CD4-positive, alpha-beta T cell treated with Interleukin-2 at 100 ng/mL for 4 hours (primary cell): ENCODE data around the gene AFF1.

Experiments used
- DNase-seq: peaks from one replicate; pipeline ENCODE4 v3.0.0-alpha.2; 2020; ENCODE audit warnings: low spot score

Gene AFF1, protein sequence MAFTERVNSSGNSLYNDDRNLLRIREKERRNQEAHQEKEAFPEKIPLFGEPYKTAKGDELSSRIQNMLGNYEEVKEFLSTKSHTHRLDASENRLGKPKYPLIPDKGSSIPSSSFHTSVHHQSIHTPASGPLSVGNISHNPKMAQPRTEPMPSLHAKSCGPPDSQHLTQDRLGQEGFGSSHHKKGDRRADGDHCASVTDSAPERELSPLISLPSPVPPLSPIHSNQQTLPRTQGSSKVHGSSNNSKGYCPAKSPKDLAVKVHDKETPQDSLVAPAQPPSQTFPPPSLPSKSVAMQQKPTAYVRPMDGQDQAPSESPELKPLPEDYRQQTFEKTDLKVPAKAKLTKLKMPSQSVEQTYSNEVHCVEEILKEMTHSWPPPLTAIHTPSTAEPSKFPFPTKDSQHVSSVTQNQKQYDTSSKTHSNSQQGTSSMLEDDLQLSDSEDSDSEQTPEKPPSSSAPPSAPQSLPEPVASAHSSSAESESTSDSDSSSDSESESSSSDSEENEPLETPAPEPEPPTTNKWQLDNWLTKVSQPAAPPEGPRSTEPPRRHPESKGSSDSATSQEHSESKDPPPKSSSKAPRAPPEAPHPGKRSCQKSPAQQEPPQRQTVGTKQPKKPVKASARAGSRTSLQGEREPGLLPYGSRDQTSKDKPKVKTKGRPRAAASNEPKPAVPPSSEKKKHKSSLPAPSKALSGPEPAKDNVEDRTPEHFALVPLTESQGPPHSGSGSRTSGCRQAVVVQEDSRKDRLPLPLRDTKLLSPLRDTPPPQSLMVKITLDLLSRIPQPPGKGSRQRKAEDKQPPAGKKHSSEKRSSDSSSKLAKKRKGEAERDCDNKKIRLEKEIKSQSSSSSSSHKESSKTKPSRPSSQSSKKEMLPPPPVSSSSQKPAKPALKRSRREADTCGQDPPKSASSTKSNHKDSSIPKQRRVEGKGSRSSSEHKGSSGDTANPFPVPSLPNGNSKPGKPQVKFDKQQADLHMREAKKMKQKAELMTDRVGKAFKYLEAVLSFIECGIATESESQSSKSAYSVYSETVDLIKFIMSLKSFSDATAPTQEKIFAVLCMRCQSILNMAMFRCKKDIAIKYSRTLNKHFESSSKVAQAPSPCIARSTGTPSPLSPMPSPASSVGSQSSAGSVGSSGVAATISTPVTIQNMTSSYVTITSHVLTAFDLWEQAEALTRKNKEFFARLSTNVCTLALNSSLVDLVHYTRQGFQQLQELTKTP

DNA sequence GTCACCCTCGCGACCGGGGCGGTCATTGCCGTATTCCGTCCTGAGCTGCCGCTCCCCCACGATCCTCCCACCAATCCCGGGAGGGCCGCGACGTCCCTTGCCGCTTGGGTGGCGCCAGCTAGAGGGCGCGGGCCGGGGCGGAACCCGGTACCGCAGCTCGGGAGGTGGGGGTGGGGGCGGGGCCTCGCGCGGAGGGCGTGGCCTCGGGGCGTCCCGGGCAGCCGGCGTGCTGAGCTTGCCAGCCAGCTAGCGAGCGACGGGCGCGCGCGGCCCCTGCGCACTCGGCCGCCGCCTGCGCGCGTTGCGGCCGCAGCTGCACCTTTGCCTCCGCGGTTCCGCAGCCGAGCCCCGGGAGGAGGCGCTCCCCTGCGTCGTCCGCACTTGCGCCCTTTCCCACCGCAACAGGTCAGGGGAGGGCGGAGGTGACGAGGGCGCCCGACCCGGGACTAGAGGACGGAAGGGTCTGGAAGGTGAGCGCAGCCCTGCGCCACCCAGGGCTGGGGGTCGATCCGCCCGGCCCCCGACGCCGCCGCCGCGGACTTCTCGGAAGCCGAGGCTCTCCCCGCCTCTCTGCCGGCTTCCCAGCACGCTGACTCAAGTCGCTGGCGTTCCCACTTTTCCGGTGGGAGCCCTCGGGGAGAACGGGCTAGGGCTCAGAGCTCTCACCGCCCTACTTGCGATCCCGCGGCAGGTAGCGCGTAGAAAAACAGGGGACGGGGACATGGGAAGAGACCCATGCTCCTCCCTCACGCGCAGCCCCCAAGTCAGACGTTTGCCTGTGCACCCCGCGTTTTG lies at the start of gene AFF1:
Gene AFF1 (plus strand): TSS at position 241 of the 795 bp plus-strand sequence. CDS start 13,523 bp downstream, outside the sequence.
- peak; percentile 89 for DNase-seq

DNA sequence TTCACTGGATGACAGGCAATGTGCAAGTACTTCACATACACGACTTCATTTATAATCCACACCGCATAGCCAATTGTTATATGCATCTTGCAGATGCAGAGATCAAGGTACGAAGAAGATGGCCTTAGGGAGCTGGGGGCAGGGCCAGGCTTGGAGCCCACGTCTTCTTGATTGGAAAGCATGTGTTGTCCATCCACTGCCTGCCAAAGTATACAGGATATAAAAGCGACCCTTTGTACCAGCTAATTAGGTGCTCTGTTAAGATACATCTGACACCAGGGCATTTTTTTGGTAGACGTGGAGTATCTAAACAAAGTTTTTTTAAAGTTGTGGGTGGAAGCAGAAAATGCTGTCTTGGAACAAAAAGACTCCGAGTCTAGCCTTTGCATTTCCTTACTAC lies 44.0 kb upstream of the AFF1 start:
- no peak for DNase-seq

DNA sequence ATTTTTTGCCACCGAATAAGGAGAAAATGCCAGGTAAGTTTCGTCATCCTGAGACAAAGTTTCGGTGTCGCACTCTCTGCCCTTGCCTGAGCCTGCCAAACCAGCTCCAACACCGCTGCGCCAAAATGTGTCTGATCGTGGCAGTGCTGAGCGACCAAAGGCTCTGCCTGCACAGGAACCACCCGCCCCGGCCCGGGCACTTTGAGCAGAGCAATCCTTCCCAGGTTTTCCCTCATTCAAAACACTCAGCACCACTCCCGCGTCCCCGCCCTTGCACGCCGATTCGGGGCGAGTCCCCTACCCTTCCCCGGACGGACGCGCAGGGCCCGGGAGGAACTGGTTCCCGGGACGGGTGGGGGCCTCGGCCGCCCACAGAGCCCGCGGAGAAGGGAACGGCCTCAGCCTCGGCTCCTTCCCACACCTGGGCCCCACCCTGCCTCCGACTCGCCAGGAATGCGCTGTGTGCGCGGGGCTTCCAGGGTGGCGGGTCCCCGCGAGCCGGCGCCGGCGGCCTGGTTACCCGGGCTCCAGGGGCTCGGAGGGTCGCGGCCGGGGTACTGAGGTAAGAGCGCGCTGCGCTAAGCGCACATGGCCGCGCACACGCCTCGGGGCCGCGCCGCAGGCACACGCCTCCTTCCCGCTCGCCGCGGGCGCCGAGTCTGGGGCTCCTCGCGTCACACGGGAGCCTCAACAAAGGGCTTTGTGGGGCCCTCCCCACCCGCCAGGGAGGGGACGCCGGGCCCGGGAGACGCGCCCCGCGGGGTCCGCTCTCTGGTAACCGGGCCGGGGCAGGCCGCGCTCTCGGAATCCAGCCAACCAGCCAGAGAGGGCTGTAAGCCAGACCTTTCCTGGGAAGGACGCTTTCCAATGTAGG lies 42.8 kb upstream of the AFF1 start, which contains the start of gene C4orf36:
Gene C4orf36 (minus strand): TSS at position 661 of the 874 bp plus-strand sequence. CDS start 902 bp downstream, outside the sequence.
- DNase-seq: peak; percentile 4

DNA sequence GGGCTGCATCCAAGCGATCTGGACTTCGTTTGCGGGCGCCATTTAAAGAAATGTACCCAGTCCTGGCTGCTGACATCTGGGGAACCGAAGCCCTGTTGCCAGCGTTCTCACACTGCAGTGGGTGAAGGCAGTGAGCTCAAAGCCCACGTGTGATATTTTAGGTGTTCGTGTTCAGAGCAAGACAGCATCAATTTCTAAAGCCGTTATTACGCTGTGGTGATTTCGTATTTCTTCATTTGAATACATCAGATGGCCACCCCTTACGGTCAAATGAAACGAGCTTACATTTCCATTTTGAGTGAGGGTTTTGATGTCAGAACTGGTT lies 42.2 kb upstream of the AFF1 start:
- no peak for DNase-seq

DNA sequence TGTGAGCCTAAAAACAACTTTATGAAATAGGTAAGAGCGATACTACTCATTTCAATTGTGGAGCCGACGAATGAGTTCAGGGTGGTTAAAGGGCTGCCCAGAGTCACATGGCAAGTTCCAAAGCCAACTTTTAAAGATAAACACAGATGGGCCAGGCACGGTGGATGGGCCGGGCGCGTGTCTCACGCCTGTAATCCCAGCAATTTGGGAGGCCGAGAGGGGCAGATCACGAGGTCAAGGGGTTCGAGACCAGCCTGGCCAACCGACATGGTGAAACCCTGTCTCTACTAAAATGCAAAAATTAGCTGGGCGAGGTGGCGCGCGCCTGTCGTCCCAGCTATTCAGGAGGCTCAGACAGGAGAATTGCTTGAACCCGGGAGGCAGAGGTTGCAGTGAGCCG lies 41.7 kb upstream of the AFF1 start:
- DNase-seq: no peak

DNA sequence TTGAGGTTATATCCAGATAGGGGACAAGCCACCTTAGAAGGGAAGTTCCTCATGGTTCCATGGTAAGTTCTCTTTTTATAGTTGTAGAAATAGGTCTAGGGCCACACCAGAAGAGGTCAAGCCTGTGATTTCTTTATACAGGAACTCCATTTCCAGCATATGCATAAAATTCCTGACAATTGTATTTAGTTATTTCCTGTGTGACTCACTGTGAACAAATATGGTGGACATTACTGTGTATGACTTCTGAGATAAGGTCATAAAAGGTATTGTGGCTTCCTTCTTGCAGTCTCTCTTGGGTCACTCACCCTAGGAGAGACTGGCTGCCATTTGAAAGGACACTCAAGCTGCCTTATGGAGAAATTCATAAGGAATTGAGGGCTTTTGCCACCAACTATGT lies 40.4 kb upstream of the AFF1 start:
- no peak for DNase-seq

DNA sequence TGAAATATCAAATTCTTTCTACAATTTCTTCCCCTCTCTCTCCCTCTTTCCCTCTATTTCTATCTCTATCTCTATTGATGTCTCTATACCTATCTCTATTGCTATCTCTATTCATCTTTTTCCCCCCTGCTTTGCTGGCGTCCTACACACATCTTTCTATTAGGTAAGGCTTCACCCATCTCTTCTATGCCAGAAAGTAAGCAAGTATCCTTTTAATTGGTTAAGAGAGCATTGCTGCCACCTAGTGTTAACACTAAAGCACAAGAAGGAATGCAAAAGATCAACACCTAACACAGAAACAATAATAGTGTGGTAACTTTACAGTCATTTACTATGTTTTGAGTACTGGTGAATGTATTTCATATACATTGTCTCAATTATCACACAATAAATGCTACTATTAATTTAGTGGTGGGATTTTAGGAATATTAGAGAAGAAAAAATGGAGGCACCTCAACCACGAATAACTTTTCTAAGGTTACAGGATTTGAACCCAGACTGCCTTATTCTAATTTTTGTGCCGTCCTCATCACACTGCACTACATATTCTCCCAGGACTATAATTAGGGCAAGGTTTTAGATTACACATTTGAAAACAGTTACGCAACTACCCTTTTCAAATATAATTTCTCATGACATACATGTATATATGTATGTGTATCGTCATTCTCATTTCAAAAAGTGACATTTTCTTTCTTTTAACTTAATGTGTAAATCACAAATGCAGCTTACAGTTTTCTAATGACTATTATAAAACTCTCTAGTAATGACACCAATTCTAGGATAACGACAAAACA lies 38.9 kb upstream of the AFF1 start:
- DNase-seq: peak; percentile 67

DNA sequence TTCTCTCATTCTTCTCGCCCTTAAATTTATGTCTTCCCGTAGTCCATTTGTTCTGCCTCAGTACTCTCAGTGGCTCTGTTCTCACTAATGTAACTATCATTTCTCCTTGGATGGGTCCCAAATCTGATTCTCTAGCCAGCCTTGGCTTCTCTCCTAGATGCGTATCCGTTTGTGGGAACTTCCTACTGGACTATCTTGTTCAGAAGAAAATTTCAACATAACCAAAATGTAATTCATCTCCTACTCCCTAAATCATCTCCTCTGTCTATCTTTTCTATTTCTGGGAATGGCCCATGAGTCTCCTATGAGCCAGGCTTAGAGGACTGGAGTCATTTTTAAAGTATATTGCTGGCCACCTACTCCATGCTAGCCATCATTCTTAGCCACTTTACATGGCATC lies 38.2 kb upstream of the AFF1 start:
- DNase-seq: no peak

DNA sequence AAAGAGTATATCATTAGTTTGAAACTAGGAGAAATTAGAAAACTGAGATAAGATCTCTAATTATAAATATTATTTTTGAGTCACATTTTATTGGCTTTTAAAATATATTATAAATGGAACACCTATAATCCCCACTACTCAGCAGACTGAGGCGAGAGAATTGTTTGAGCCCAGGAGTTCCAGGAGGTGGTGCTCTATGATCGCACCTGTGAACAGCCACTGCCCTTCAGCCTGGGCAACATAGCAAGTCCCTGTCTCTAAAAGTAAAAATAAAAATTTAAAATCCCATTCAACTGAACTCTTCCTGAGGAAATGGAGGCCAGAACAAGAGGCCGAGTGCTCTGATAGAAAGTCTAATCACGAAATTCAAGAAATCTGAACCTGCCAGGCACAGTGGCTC lies 36.2 kb upstream of the AFF1 start:
- DNase-seq: no peak

DNA sequence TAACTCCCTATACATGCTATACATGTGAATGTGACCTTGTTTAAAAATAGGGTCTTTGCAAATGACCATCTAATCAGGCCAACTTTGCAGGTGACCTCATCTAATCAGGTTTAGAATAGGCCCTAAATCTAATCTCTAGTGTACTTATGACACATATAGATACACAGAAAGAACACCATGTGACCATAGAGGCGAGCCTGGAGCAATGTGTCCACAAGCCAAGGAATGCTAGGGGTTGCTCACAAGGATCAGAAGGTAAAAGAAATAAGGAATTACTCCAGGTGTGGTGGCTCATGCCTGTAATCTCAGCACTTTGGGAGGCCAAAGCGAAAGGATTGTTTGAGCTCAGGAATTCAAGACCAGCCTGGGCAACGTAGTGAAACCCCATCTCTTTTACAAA lies 32.9 kb upstream of the AFF1 start:
- no peak for DNase-seq

DNA sequence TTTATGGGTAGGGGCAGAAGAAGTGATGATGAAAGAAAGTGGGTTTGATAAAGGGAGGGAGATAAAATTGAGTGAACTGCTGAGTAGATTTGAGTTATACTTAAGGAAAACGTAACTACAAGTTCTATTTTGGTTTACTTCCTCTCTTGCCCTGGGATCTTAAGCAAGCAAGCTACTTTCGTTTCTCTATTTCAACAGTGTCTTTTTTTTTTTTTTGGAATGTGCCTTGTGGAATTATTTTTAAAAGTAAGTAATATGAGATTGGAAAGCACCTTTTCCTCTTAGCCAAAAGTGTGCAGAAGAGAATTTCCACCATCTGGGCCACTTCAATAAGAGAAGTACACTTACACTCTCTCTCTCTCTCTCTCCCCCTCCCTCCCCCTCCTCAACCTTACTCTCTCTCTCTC lies 26.6 kb upstream of the AFF1 start:
- no peak for DNase-seq

DNA sequence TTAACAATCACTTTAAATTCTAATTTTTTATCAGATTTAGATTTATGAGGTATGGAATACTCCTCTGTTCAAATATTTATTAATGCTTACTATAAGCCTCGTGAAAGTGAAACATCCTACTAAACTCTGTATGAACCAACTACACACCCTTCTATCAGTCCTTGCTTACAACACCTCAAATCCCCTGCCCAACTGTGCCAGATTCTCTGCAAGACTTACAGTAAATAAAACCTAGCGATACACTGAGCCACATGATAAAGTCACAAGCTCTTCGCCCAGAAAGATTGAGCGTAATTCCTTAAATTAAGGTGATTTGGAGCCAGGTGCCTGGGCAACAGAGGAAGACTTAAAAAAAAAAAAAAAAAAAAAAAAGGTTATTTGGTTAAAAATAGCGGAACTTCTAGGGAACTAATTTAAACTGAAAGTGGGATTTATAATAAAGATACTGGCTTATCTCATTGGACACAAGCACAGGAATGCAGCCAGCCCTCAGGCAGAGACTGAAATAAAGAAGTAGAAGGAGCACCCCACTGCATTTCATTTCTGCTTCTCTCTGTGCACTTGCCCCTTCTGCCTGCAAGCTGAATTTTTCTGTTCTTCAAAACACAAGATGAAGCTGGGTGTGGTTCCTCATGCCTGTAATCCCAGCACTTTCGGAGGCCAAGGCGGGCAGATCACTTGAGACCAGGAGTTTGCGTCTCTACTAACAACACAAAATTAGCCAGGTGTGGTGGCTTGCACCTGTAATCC lies 25.1 kb upstream of the AFF1 start:
- DNase-seq: no peak

DNA sequence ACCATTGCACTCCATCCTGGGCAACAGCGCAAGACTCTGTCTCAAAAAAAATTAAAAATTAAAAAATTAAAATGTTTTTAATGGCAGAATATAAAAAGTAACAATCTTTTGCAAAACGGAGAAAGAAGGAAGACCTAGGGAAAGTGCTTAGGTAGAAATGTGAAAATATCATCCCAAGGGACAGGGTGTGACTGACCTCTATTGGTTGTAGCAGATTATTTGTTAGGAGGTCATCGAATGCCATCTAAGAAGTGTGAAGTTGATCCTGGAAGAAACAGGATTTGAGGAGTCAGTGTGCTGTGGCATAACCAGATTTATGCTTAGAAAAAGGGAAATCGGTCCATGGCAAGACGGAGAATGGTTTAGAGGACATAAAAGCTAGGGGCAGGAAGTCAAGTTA lies 24.4 kb upstream of the AFF1 start:
- no peak for DNase-seq

DNA sequence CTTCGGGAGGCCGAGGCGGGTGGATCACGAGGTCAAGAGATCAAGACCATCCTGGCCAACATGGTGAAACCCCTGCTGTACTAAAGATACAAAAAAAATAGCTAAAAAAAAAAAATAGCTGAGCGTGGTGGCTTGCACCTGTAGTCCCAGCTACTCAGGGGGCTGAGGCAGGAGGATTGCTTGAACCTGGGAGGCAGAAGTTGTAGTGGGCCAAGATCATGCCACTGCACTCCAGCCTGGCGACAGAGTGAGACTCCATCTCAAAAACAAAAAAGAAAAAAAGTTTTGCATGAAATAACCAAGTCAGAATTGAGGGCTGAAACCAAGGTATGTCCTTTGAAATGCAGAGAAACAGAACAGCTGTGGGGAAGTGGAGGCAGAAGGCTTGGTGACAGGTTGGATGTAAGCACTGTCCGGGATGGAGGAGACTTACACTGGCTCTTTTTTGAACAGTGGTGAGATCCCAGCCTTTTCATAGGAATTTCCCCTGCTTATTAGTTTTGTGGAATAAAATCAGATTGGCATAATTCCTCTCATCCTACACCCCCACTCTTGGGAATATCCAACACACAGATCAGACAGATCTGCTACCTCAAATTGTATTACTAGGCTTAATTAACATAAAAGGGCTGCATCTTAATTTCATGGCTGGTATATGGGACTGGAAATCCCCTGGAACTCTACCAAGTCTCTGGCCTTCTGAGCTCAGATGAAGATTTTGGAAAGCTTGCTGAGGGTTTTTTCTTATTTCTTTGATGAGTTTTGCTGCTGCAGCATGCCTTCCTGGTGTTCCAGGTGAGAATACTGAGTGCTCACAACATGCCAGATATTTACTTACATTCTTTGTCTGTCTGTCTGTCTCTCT lies 23.8 kb upstream of the AFF1 start:
- DNase-seq: no peak

DNA sequence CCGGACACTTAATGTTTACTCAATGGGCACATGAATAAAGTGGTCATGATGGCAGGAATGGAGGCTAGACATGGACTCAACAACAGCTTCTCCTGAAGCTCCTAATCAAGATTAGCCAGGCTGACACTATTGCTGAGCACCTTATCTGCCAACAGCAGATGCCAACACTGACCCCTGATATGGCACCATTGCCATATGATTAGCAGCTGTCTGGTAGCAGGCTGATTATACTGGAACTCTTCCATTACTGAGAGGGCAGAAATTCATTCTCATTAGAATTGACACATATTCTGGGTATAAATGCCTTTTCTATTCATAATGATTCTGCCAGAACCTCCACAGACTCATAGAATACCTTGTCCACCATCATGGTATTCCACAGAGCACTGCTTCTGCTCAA lies 18.4 kb upstream of the AFF1 start:
- no peak for DNase-seq

DNA sequence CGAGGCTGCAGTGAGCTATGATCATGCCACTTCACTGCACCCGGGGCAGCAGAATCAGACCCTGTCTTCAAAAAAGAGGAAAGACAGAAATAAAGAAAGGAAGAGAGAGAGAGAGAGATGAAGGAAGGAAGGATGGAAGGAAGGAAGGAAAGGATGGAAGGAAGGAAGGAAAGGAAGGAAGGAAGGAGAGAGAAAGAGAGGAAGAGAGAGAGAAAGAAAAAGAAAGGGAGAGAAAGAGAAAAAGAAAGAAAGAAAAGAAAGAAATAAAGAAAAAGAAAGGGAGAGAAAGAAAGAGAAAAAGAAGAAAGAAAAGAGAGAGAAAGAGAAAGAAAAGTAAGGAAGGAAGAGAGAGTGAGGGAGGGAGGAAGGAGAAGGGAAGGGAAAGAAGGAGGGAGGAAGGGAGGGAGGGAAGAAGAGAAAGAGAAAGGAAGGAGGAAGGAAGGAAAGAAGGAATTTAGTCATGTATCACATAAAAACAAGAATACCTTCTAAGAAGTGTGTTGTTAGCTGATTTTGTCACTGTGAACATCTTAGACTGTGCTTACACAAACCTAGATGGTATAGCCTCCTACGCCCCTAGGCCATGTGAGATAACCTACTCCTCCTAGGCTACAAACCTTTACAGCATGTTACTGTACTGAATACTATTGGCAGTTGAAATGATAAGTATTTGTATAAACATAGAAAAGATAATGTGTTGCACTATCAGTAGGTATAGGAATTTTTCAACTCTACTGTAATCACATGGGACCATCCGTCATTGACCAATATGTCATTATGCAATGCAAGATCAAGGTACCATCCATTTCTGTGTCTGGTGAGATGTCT lies 17.4 kb upstream of the AFF1 start:
- DNase-seq: no peak

DNA sequence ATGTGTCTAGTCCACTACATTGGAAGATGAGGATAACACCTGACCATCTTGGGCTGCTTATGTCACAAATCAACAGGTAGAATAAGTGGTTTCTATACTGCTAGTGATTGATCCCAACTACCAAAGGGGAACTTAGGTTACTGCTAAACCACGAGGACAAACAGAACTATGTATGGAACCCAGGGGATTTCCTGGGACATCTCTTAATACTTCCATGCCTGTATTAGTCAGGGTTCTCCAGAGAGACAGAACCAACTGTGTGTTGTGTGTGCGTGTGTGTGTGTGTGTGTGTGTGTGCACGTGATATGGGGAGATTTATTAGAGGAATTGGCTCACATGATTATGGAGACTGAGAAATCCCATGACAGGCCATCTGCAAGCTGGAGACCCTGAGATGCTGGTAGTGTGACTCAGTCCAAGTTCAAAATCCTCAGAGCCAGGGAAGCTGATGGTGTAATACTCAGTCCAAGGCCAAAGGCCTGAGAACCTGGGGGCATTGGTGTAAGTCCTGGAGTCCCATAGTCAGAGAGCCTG lies 16.2 kb upstream of the AFF1 start:
- no peak for DNase-seq
